HCEC 1CT (cell line): ENCODE measurements around the gene UBE2D1.
A peak's percentile ranks its signal among the peaks of the same experiment; 100 is the strongest.

Experiments
- DNase-seq: peaks from one replicate; pipeline ENCODE4 v3.0.0-alpha.2; 2017

UBE2D1 gene

DNA sequence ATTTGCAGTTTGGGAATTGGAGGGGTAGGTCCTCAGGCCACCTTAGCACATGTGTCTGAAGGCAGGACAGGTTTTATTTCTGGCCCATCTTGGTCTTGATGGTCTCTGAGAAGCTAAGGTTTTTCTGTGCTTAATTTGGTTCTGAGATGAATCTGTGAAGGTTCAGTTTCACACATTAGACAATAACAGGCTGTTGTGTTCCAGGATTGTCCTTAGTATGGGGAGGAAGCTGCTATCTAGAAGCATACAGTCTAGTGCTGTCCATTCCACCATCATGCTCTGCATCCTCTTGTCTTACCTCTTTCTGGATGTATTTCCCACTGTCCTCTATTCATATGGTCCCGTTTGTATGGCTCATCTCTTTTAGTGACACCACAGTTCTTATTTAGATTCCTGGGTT is 7.1 kb downstream of the UBE2D1 start:
- DNase-seq, result no peak

- DNase-seq, result no peak
These were observed 13.2 kb downstream of the UBE2D1 start for GRCh38 chr10:58347967-58348366.

- no peak for DNase-seq
These were observed 13.8 kb downstream of the UBE2D1 start for GRCh38 chr10:58348571-58349033.

GRCh38 chr10:58350023-58350422 is 15.2 kb downstream of the UBE2D1 start:
- no peak for DNase-seq

DNA sequence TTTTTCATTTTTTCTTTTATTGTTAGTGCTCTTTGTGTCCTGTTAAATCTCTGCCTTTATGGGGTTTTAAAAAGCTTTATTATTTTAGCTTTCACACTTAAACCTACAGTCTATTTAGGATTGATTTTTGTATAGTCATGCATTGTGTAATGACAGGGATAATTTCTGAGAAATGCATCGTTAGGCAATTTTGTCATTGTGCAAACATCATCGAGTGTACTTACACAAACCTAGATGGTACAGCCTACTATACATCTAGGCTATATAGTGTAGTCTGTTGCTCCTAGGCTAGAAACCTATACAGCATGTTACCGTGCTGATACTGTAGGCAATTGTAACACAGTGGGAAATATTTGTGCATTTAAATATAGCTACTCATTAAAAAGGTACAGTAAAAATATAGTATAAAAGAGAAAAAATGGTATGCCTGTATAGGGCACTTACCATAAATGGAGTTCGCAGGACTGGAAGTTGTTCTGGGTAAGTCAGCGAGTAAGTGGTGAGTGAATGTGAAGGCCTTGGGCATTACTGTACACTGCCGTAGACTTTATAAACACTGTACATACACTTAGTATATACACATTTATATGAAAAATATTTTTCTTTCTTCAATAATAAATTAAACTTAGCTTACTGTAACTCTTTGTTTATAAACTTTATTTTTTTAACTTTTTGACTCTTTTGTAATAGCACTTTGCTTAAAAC is 16.0 kb downstream of the UBE2D1 start:
- DNase-seq, result no peak

- DNase-seq, result peak; percentile 39
These were observed 17.1 kb downstream of the UBE2D1 start for GRCh38 chr10:58351616-58352578.

DNA sequence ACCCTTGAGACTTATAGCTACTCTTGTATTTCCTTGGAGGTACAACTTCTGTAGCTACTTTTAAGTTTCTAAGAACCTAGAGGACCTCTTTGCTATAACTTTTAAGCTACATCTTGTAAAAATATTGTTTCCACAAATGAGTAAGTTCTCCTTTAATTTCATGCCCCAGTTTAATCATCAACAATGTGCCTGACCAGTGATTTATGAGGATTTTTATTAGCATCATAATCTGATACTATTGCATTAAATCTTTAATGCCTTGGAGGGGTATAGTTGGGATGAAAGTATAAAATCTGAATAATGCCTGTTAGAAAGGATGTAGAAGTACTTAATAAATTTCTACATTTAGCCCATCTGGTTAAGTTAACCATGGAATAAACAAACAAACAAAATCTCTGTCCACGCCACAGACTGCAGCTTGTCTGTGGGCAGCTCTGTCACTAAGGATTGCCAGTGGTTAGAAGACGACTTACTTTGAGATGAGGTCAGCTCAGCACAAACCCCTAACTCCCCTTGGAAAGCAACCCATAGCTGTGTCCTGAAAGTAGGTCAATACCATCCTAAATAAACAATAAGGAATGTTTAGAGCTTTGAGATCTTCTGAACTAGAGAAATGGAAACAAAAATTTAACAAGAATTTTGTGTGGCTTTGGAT is 18.3 kb downstream of the UBE2D1 start:
- no peak for DNase-seq

GRCh38 chr10:58356756-58357155 is 21.9 kb downstream of the UBE2D1 start:
- DNase-seq, result no peak

GRCh38 chr10:58358314-58358933 is 23.6 kb downstream of the UBE2D1 start:
- DNase-seq, result no peak

DNA sequence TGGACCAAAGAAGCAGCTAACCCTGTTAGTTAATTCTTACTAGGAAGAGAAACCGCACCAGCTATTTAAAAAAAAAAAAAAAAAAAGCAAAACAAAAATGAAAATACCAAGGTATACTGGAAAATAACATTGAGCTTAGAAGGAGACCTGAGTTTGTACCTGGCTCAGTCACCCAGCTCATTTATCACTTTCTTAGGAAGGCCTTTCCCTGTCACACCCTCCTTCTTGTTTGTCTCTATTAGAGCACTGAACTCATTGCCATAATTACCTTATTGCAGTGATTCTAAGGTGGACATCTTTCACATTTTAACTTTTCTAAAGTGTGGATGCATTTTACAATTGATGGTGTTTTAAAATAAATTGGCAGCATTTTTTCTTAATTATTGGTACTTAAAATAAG is 24.1 kb downstream of the UBE2D1 start:
- no peak for DNase-seq

GRCh38 chr10:58359541-58359940 is 24.7 kb downstream of the UBE2D1 start:
- no peak for DNase-seq

GRCh38 chr10:58360412-58361004 is 25.7 kb downstream of the UBE2D1 start:
- peak; percentile 31 for DNase-seq

- DNase-seq, result no peak
These were observed 26.5 kb downstream of the UBE2D1 start for GRCh38 chr10:58361353-58361752.

DNA sequence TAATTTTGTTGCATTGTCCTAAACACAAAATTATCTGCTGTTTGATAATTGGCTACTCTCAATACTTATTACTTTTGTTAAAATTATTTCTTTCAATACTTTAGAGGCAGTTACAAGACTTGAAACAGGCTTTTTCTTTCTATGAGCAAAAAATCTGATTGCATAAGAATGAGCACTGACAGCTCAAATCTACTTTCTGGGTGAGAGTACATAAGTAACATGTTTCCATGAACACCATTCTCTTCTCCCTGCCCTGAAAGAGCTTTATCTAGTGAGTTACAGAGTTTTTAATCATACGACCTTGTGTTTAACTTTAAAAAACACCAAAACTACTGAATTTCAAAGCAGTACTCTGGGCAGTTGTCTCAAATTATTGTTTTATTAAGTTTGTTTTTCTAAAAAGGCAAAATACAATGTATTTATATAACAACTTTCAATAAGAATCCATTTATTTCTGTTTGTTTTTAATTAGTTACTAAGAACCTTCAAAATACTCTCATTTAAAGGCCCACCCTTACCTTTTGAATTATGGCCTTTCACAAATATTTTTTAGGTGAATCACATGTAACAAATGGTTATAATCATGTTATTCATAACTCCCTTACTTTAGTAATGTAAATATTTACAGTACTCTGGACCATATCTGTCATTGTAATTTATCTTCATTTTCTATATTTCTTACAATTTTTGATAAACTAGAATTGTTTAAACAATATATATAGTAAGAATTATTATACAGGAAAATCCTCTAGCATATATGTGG is 27.4 kb downstream of the UBE2D1 start:
- DNase-seq, result peak; percentile 48

GRCh38 chr10:58367069-58367468 is 32.3 kb downstream of the UBE2D1 start:
- DNase-seq, result no peak

- DNase-seq, result no peak
These were observed 36.7 kb downstream of the UBE2D1 start for GRCh38 chr10:58371473-58371872.

GRCh38 chr10:58372607-58373441 is 38.0 kb downstream of the UBE2D1 start:
- DNase-seq, result no peak

DNA sequence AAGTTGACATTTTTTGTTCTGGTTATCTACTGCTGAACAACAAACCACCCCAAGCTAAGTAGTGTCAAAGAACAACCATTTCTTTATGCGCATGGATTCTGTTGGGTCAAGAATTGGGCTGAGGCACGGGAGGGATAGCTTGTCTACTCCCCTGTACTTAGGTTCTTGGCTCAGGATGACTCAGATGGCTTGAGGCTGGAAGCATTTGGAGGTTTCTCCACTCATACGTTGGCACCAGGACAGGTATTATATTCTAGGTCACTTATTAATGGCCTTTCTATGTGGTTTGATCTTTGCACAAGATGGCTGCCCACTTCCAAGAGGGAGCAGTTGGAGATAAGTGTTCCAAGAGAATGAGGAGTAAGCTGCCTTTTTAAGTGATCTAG is 38.6 kb downstream of the UBE2D1 start:
- DNase-seq, result no peak

GRCh38 chr10:58382489-58382995 is 47.7 kb downstream of the UBE2D1 start:
- DNase-seq, result no peak

GRCh38 chr10:58384095-58384494 is 49.3 kb downstream of the UBE2D1 start:
- DNase-seq, result no peak
